HepG2 (cell line): ENCODE data around the gene VKORC1L1. TPM values are rescaled to one million over a fixed set of nuclear protein-coding genes. Genes with fewer than 3 reads are reported as not detected.

Experiments
- ARID4A ChIP-seq: sonication (generic); formaldehyde crosslinking; IDR thresholded peaks from 2 replicates; pipeline ENCODE4 v1.5.0; 2020; ENCODE audit warnings: mild to moderate bottlenecking, missing genetic modification reagents, borderline replicate concordance
- ARNT2 ChIP-seq: sonication (generic); formaldehyde crosslinking; IDR thresholded peaks from 2 replicates; pipeline ENCODE4 v1.8.0; 2022; ENCODE audit warnings: mild to moderate bottlenecking, low read depth, missing genetic modification reagents, moderate library complexity
- ATAD3A ChIP-seq: sonication (generic); formaldehyde crosslinking; IDR thresholded peaks from 2 replicates; pipeline ENCODE4 v1.4.0; 2020; ENCODE audit warnings: missing genetic modification reagents
- GATAD1 ChIP-seq: IDR thresholded peaks from 2 replicates; pipeline ENCODE4 v1.6.1; 2016; ENCODE audit warnings: missing genetic modification reagents, missing compliant biosample characterization
- MEF2D ChIP-seq: sonication (generic); formaldehyde crosslinking; IDR thresholded peaks from 2 replicates; pipeline ENCODE4 v1.5.1; 2020; ENCODE audit warnings: mild to moderate bottlenecking, missing genetic modification reagents
- ZFX ChIP-seq: sonication (generic); formaldehyde crosslinking; IDR thresholded peaks from 2 replicates; pipeline ENCODE4 v1.4.0; 2020; ENCODE audit warnings: mild to moderate bottlenecking, low read depth, missing genetic modification reagents, moderate library complexity
- ZMAT3 ChIP-seq: sonication (generic); formaldehyde crosslinking; conservative IDR thresholded peaks from 2 replicates; pipeline ENCODE4 v1.7.0; 2021; ENCODE audit warnings: missing genetic modification reagents
- ZNF318 ChIP-seq: sonication (generic); formaldehyde crosslinking; IDR thresholded peaks from 2 replicates; pipeline ENCODE4 v1.4.0; 2020; ENCODE audit warnings: mild to moderate bottlenecking, missing genetic modification reagents
- ZNF350 ChIP-seq: sonication (generic); formaldehyde crosslinking; IDR thresholded peaks from 2 replicates; pipeline ENCODE4 v1.4.0; 2020; ENCODE audit warnings: mild to moderate bottlenecking, low read depth, missing genetic modification reagents, borderline replicate concordance
- ZNF354B ChIP-seq: sonication (generic); formaldehyde crosslinking; IDR thresholded peaks from 2 replicates; pipeline ENCODE4 v1.8.0; 2022; ENCODE audit warnings: mild to moderate bottlenecking, missing genetic modification reagents
- ZNF468 ChIP-seq: sonication (generic); formaldehyde crosslinking; IDR thresholded peaks from 2 replicates; pipeline ENCODE4 v1.8.0; 2022; ENCODE audit warnings: mild to moderate bottlenecking, moderate library complexity, missing genetic modification reagents
- ZNF484 ChIP-seq: sonication (generic); formaldehyde crosslinking; IDR thresholded peaks from 2 replicates; pipeline ENCODE4 v1.5.1; 2020; ENCODE audit warnings: mild to moderate bottlenecking, low read depth, missing genetic modification reagents, borderline replicate concordance
- polyA plus RNA-seq, 8 experiments: library from polyadenylated mRNA; depleted of rRNA in 3 of 8; stranded (reverse) in 7 of 8; unstranded in 1 of 8; fragments of >200 nt; fragmentation: Illumina TruSeq in 4 of 8; extraction: Trizol in 4 of 8; gene quantifications; 2 replicates each; pipeline versions ENCODE4 v1.2.1 to v1.2.3, GENCODE V29; 2011 to 2016; ENCODE audit warnings: low read depth in 4 of 8, missing spikeins in 1 of 8, mixed read lengths in 1 of 8; ENCODE audit not compliant: insufficient read depth in 1 of 8
- total RNA-seq, 5 experiments: library from RNA; depleted of rRNA; stranded (reverse); fragments of >200 nt; fragmentation: Illumina TruSeq; extraction: Trizol; gene quantifications; 2 replicates each; pipeline ENCODE4 v1.2.3, GENCODE V29; 2016; ENCODE audit warnings: low read depth in 1 of 5

Gene VKORC1L1
- total and polyA plus RNA-seq, 2 of the 13 experiments (the other 11 are each of a cell fraction or from before 2014, with no cell fraction given) = 13.9 to 16.5 TPM

- TF ChIP-seq ARNT2 (peak; percentile 92), ARID4A (CRISPR knock-in tag) (peak; percentile 98), ZNF354B (peak; percentile 88; the same call in 1 of the 2 replicates), ZNF318 (CRISPR knock-in tag) (0 out of 2 replicates have a peak, but pooled peaks have one; percentile 57), ZNF468 (0 out of 2 replicates have a peak, but pooled peaks have one; percentile 65), ZFX (CRISPR knock-in tag) (peak; percentile 99), ZNF350 (CRISPR knock-in tag) (peak; percentile 94), GATAD1 (peak; percentile 95), ATAD3A (CRISPR knock-in tag) (no peak), MEF2D (CRISPR knock-in tag) (peak; percentile 88), ZMAT3 (CRISPR knock-in tag) (0 out of 2 replicates have a peak, but pooled peaks have one; percentile 53), ZNF484 (CRISPR knock-in tag) (0 out of 2 replicates have a peak, but pooled peaks have one; percentile 72)
Observed at GRCh38 chr7:65981965-65982792, 109.3 kb downstream of the VKORC1L1 start, which contains the start of gene GUSB (continued).
